Kidney (tissue), 14 donors: ENCODE measurements around the gene ZYG11B. TPM values are rescaled to one million over a fixed set of nuclear protein-coding genes. Genes with fewer than 3 reads are reported as not detected.

Experiments used
- DNase-seq, 5 donors: peaks; one replicate each; pipeline ENCODE4 v3.0.0-alpha.2; 2013 to 2020
- FAIRE-seq: peaks from 2 replicates; lab custom pipeline; 2012; peaks lifted over from hg19 to GRCh38; lab: Jason Lieb, UNC
- H3K27ac ChIP-seq, 2 donors: one replicate each; pipeline ENCODE4 v1.7.0; 2013; ENCODE audit warnings: low read depth in 2 of 2, low read length in 2 of 2, inconsistent platforms in 1 of 2
- H3K27me3 ChIP-seq: one replicate; pipeline ENCODE4 v1.7.1; 2013; ENCODE audit warnings: low read length, inconsistent platforms; ENCODE audit not compliant: control insufficient read depth, insufficient read depth
- H3K36me3 ChIP-seq, 3 donors: one replicate each; pipeline versions ENCODE4 v1.7.0 to v1.7.1; 2013; ENCODE audit warnings: low read length in 3 of 3, control low read depth in 1 of 3, inconsistent platforms in 1 of 3; ENCODE audit not compliant: insufficient read depth in 3 of 3, control insufficient read depth in 2 of 3
- H3K4me1 ChIP-seq, 3 donors: one replicate each; pipeline versions ENCODE4 v1.7.0 to v1.7.1; 2013; ENCODE audit warnings: low read length in 3 of 3, inconsistent platforms in 1 of 3, low read depth in 1 of 3; ENCODE audit not compliant: control insufficient read depth in 2 of 3, insufficient read depth in 2 of 3
- H3K4me3 ChIP-seq, 3 donors: one replicate each; pipeline versions ENCODE4 v1.7.0 to v1.8.1; 2013; ENCODE audit warnings: low read length in 3 of 3, control low read depth in 1 of 3, inconsistent platforms in 1 of 3
- H3K9ac ChIP-seq, 3 donors: one replicate each; pipeline versions ENCODE4 v1.7.0 to v1.7.1; 2013; ENCODE audit warnings: low read length in 3 of 3, control low read depth in 1 of 3, inconsistent platforms in 1 of 3
- H3K9me3 ChIP-seq, 3 donors: one replicate each; pipeline versions ENCODE4 v1.7.0 to v1.7.1; 2013; ENCODE audit warnings: low read length in 3 of 3, control low read depth in 1 of 3, inconsistent platforms in 1 of 3; ENCODE audit not compliant: control insufficient read depth in 2 of 3, insufficient read depth in 1 of 3
- intact Hi-C: fragments of 100-400 bp; cut with DNase I; formaldehyde crosslinking; loops from one replicate; pipeline ENCODE4 v1.11.1; 2022
- polyA plus RNA-seq: library from polyadenylated mRNA; stranded (reverse); fragments of 350-450 nt; fragmentation: Illumina TruSeq; extraction: RNeasy Lipid Tissue Mini Kit (QIAGEN cat#74804); gene quantifications from one replicate; pipeline ENCODE4 v1.2.3, GENCODE V29; 2014; ENCODE audit warnings: low read depth, low replicate concordance; ENCODE audit not compliant: insufficient read depth
- total RNA-seq: library from RNA; stranded (reverse); fragmentation: NEBNext Ultra II Directional; extraction: Animal tissue kit (Norgen Biotek cat#: 25700); gene quantifications from one replicate; pipeline ENCODE4 v1.2.1, GENCODE V29; 2021
- TF ChIP-seq, protein P1 (sequence below): IDR thresholded peaks from 3 replicates; pipeline ENCODE4 v1.5.1; 2012; ENCODE audit warnings: mild to moderate bottlenecking, moderate library complexity, borderline replicate concordance; ENCODE audit not compliant: insufficient read depth; ENCODE audit errors: extremely low read depth
- donor health status: control.
- donor health status: control.
- donor health status: control.
- donor health status: control.
- donor health status: control.
- donor health status: DM: yes; HTN: yes; CAD: no.
- donor health status: Normal renal cell carcinoma (clear cell type).

ZYG11B gene
- total and polyA plus RNA-seq, 2 donors from 2014 or later = 7.8 to 28.2 TPM

DNA sequence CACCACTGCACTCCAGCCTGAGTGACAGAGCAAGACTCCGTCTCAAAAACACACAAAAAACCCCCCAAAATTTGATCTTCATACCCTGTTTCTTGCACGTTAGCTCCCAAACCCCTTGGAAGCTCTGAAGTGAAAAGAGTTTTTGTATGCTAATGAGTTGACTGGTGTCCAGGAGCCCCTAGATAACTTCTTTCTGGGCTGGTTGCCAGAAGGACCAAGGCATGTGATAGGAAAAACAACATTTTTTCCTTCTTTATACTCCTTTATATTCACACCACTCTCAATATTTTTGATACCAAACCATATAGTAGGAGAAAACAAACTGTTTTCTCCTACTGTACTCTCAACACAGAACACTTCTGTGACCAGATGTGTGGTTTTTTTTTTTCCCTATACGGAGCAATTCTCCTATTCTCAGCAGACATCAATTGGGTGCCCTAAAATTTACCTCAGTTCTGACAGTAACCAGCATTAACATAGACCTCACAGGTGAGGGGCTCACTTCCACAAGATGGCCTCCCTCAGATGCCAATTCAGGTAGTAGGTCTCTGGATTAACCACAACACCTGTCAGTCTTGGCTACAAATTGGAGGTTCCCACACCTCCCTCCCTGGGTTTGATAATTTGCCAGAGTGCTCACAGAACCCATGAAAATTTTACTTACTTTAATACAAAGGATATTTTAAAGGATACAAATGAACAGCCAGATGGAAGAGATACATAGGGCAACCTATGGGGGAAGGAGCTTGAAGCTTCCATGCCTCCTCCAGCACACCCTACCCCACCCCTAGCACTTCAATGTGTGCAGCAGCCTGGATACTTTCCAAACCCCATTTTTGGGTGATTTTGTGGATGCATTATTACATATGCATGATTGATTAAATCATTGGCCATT lies 25.6 kb downstream of the ZYG11B start:
- intact Hi-C loops = no loop called here
- Histone ChIP-seq H3K9me3 (no peaks in the 10 kb centered on the region), H3K27ac (peak overlapping the region in 1 of 2 donors; percentile 14), H3K4me1 (peaks cover 0 to 26% (median 9%) of the 10 kb centered on the region in 3 donors), H3K4me3 (no peak overlapping the region), H3K36me3 (peaks cover 0 to 2% (median 0%) of the 10 kb centered on the region in 3 donors), H3K9ac (no peak overlapping the region), H3K27me3 (no peaks in the 10 kb centered on the region)
- no peak for FAIRE-seq
- TF ChIP-seq, protein P1, sequence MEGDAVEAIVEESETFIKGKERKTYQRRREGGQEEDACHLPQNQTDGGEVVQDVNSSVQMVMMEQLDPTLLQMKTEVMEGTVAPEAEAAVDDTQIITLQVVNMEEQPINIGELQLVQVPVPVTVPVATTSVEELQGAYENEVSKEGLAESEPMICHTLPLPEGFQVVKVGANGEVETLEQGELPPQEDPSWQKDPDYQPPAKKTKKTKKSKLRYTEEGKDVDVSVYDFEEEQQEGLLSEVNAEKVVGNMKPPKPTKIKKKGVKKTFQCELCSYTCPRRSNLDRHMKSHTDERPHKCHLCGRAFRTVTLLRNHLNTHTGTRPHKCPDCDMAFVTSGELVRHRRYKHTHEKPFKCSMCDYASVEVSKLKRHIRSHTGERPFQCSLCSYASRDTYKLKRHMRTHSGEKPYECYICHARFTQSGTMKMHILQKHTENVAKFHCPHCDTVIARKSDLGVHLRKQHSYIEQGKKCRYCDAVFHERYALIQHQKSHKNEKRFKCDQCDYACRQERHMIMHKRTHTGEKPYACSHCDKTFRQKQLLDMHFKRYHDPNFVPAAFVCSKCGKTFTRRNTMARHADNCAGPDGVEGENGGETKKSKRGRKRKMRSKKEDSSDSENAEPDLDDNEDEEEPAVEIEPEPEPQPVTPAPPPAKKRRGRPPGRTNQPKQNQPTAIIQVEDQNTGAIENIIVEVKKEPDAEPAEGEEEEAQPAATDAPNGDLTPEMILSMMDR = no peak
- DNase-seq = peak in 2 of 5 donors; percentile 45 to 85

DNA sequence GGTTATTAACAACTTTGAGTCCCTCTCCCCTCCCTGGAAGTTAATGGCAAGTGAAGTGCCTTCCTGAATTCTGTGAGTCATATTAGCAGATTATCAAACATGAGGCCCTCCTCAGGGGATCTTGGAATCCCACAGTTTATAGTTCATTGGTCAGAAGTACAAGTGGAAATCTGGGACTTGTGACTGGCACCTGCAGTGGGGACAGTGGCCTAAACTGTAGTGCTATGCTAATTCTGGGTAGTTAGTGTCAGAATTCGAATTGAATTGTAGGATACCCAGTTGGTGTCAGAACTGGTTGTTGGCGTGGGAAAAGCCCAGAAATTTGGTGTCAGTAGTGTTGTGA lies 26.2 kb downstream of the ZYG11B start:
- H3K4me1 ChIP-seq = peaks cover 0 to 24% (median 9%) of the 10 kb centered on the region in 3 donors
- intact Hi-C loops = no loop called here
- H3K4me3 ChIP-seq = no peak overlapping the region
- H3K27me3 ChIP-seq = no peaks in the 10 kb centered on the region
- H3K36me3 ChIP-seq = peaks cover 0 to 5% (median under 1%) of the 10 kb centered on the region in 3 donors
- H3K27ac ChIP-seq = peak overlapping the region in 1 of 2 donors; percentile 14
- no peak overlapping the region for H3K9ac ChIP-seq
- H3K9me3 ChIP-seq = no peaks in the 10 kb centered on the region
- no peak for FAIRE-seq
- no peak for DNase-seq
- TF ChIP-seq, protein P1 = no peak

DNA sequence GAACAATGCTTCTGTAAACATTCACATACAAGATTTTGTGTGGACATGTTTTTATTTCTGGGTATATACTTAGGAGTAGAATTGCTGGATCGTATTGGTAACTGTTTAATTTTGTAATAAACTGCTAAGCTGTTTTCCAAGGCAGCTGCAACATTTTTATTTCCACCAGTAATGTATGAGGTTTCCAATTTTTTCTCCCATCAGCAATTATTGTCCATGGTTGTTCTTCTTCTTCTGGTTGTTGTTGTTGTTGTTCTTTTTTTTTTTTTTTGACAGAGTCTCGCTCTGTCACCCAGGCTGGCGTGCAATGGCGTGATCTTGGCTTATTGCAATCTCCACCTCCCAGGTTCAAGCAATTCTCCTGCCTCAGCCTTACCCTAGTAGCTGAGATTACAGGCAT lies 26.9 kb downstream of the ZYG11B start:
- no peaks in the 10 kb centered on the region for H3K9me3 ChIP-seq
- H3K4me1 ChIP-seq = peaks cover 0 to 19% (median 9%) of the 10 kb centered on the region in 3 donors
- DNase-seq = no peak
- no peaks in the 10 kb centered on the region for H3K27me3 ChIP-seq
- no peak for FAIRE-seq
- TF ChIP-seq, protein P1 = no peak
- no peak overlapping the region for H3K27ac ChIP-seq
- no peak overlapping the region for H3K9ac ChIP-seq
- H3K4me3 ChIP-seq = no peak overlapping the region
- intact Hi-C loops = no loop called here
- H3K36me3 ChIP-seq = peaks cover 0 to 8% (median 0%) of the 10 kb centered on the region in 3 donors
